Uterus (tissue), 4 donors: Measurements from ENCODE around the gene FRK. TPM values are rescaled to one million over a fixed set of nuclear protein-coding genes. Genes with fewer than 3 reads are reported as not detected.

Source experiments
- DNase-seq, 2 donors: peaks; one replicate each; pipeline ENCODE4 v3.0.0-alpha.2; 2019 to 2020
- H3K27ac ChIP-seq, 2 donors: fragments of 200-600 bp; sonication (generic); 1 replicate in 1 of 2; 2 replicates in 1 of 2; pipeline ENCODE4 v1.5.1; 2016 to 2018
- H3K27me3 ChIP-seq, 2 donors: fragments of 200-600 bp; sonication (generic); one replicate each; pipeline ENCODE4 v1.5.1; 2018 to 2019; ENCODE audit warnings: control low read depth in 1 of 2
- H3K36me3 ChIP-seq, 2 donors: fragments of 200-600 bp; sonication (generic); one replicate each; pipeline ENCODE4 v1.5.1; 2019; ENCODE audit warnings: control low read depth in 1 of 2
- H3K4me1 ChIP-seq, 2 donors: fragments of 200-600 bp; sonication (generic); one replicate each; pipeline ENCODE4 v1.5.1; 2018 to 2019; ENCODE audit warnings: control low read depth in 1 of 2
- H3K4me3 ChIP-seq, 2 donors: fragments of 200-600 bp; sonication (generic); 1 replicate in 1 of 2; 2 replicates in 1 of 2; pipeline ENCODE4 v1.5.1; 2018 to 2019; ENCODE audit warnings: mild to moderate bottlenecking in 1 of 2
- H3K9me3 ChIP-seq, 2 donors: fragments of 200-600 bp; sonication (generic); one replicate each; pipeline ENCODE4 v1.5.1; 2019; ENCODE audit warnings: control low read depth in 1 of 2
- POLR2A ChIP-seq, 2 donors: fragments of 450-650 bp; IDR thresholded peaks; one replicate each; pipeline ENCODE4 v1.6.1; 2016; ENCODE audit warnings: antibody characterized with exemption in 2 of 2, mild to moderate bottlenecking in 1 of 2, moderate library complexity in 1 of 2
- intact Hi-C: fragments of 100-400 bp; cut with DNase I; formaldehyde crosslinking; loops from one replicate; pipeline ENCODE4 v1.15.1; 2023; ENCODE audit warnings: low total_unique reads
- total RNA-seq, 4 donors: library from RNA; depleted of rRNA in 3 of 4; stranded (reverse); fragments of >200 nt in 3 of 4; gene quantifications; one replicate each; pipeline versions ENCODE4 v1.1.0 to v1.2.4, GENCODE V29; 2014 to 2023
- TF ChIP-seq, protein P1 (sequence below), 4 experiments: fragments of 200-600 bp in 2 of 4; fragments of 450-650 bp in 2 of 4; sonication (generic) in 2 of 4; IDR thresholded peaks; one replicate each; pipeline ENCODE4 v1.5.1; 2016 to 2019; ENCODE audit warnings: antibody characterized with exemption in 4 of 4, mild to moderate bottlenecking in 2 of 4, moderate library complexity in 1 of 4
- donor health status: DM: yes; HTN: yes; CAD: no.

FRK gene
- total RNA-seq, 4 donors from 2014 or later = 1.8 to 8.2 (median 2.3) TPM

- H3K27me3 ChIP-seq = no peaks in the 10 kb centered on the region
- H3K36me3 ChIP-seq = no peaks in the 10 kb centered on the region
- H3K4me3 ChIP-seq = no peak overlapping the region
- no peaks in the 10 kb centered on the region for H3K9me3 ChIP-seq
- no peak for DNase-seq
- intact Hi-C loops = no loop called here
- H3K4me1 ChIP-seq = no peaks in the 10 kb centered on the region
- H3K27ac ChIP-seq = no peak overlapping the region
- TF ChIP-seq, protein P1, sequence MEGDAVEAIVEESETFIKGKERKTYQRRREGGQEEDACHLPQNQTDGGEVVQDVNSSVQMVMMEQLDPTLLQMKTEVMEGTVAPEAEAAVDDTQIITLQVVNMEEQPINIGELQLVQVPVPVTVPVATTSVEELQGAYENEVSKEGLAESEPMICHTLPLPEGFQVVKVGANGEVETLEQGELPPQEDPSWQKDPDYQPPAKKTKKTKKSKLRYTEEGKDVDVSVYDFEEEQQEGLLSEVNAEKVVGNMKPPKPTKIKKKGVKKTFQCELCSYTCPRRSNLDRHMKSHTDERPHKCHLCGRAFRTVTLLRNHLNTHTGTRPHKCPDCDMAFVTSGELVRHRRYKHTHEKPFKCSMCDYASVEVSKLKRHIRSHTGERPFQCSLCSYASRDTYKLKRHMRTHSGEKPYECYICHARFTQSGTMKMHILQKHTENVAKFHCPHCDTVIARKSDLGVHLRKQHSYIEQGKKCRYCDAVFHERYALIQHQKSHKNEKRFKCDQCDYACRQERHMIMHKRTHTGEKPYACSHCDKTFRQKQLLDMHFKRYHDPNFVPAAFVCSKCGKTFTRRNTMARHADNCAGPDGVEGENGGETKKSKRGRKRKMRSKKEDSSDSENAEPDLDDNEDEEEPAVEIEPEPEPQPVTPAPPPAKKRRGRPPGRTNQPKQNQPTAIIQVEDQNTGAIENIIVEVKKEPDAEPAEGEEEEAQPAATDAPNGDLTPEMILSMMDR (IDR thresholded peaks at IDR 0.05) = no peak
- TF ChIP-seq POLR2A (IDR thresholded peaks at IDR 0.05) = no peak
Measured at GRCh38 chr6:115909923-115910546, 150.7 kb downstream of the FRK start.

GRCh38 chr6:115908906-115909559 is 151.7 kb downstream of the FRK start:
- Histone ChIP-seq H3K36me3 (no peaks in the 10 kb centered on the region), H3K4me3 (no peak overlapping the region), H3K9me3 (no peaks in the 10 kb centered on the region), H3K27me3 (no peaks in the 10 kb centered on the region), H3K27ac (no peak overlapping the region), H3K4me1 (no peaks in the 10 kb centered on the region)
- intact Hi-C loops = no loop called here
- no peak for DNase-seq
- TF ChIP-seq, protein P1 (IDR thresholded peaks at IDR 0.05) = no peak
- no peak for TF ChIP-seq POLR2A (IDR thresholded peaks at IDR 0.05)

- intact Hi-C loops = no loop called here
- Histone ChIP-seq H3K9me3 (no peaks in the 10 kb centered on the region), H3K27me3 (no peaks in the 10 kb centered on the region), H3K4me3 (no peak overlapping the region), H3K36me3 (no peaks in the 10 kb centered on the region), H3K27ac (no peak overlapping the region), H3K4me1 (no peaks in the 10 kb centered on the region)
- TF ChIP-seq, protein P1 (IDR thresholded peaks at IDR 0.05) = no peak
- TF ChIP-seq POLR2A (IDR thresholded peaks at IDR 0.05) = no peak
- DNase-seq = no peak
Measured at GRCh38 chr6:115905471-115905870, 155.2 kb downstream of the FRK start.

DNA sequence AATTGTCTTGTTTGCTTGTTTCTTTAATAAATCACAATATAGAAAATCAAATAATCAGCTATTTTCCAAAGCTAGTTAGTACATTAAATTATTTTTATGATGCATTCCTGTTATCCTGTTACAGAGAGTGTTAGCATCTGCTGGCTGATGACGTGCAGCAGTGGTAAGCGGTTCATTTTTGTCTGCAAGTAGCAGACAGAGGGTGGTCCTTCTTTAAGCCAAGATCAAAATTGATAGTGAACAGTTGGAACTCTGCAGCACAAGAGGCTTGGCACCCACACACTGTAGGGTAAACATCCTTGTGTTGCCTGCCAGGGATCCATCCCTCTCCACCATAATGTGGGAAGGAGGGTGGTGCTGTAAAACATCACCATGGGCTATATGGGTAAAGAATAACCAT is 158.3 kb downstream of the FRK start:
- Histone ChIP-seq H3K4me1 (no peaks in the 10 kb centered on the region), H3K27ac (no peak overlapping the region), H3K4me3 (no peak overlapping the region), H3K36me3 (no peaks in the 10 kb centered on the region), H3K27me3 (no peaks in the 10 kb centered on the region), H3K9me3 (no peaks in the 10 kb centered on the region)
- no peak for DNase-seq
- TF ChIP-seq POLR2A (IDR thresholded peaks at IDR 0.05) = no peak
- TF ChIP-seq, protein P1 (IDR thresholded peaks at IDR 0.05) = no peak
- intact Hi-C loops = no loop called here

GRCh38 chr6:115901896-115902295 is 158.8 kb downstream of the FRK start:
- no peak overlapping the region for H3K4me3 ChIP-seq
- intact Hi-C loops = no loop called here
- H3K27ac ChIP-seq = no peak overlapping the region
- no peaks in the 10 kb centered on the region for H3K36me3 ChIP-seq
- TF ChIP-seq, protein P1 (IDR thresholded peaks at IDR 0.05) = no peak
- TF ChIP-seq POLR2A (IDR thresholded peaks at IDR 0.05) = no peak
- no peaks in the 10 kb centered on the region for H3K27me3 ChIP-seq
- H3K4me1 ChIP-seq = no peaks in the 10 kb centered on the region
- no peak for DNase-seq
- no peaks in the 10 kb centered on the region for H3K9me3 ChIP-seq
